KMS-11 (cell line): ENCODE results near the gene HMOX1.

Experiments
- H2AFZ ChIP-seq: fragments of 200-600 bp; sonication (generic); 2 replicates; pipeline ENCODE4 v1.6.1; 2016; ENCODE audit warnings: antibody characterized with exemption, mixed run types, low read depth
- H3K27ac ChIP-seq: fragments of 200-600 bp; sonication (generic); 2 replicates; pipeline ENCODE4 v1.6.1; 2016; ENCODE audit warnings: mild to moderate bottlenecking, mixed run types
- H3K27me3 ChIP-seq: fragments of 200-600 bp; sonication (generic); 2 replicates; pipeline ENCODE4 v1.6.1; 2017; ENCODE audit warnings: mild to moderate bottlenecking, low read depth, mixed run types, moderate library complexity; ENCODE audit not compliant: insufficient read depth
- H3K36me3 ChIP-seq: fragments of 200-600 bp; sonication (generic); 2 replicates; pipeline ENCODE4 v1.6.1; 2017; ENCODE audit warnings: mild to moderate bottlenecking, mixed run types; ENCODE audit not compliant: insufficient read depth
- H3K4me1 ChIP-seq: fragments of 200-600 bp; sonication (generic); 2 replicates; pipeline ENCODE4 v1.6.1; 2016; ENCODE audit warnings: mild to moderate bottlenecking, low read depth, mixed run types; ENCODE audit not compliant: poor library complexity, severe bottlenecking
- H3K4me2 ChIP-seq: fragments of 200-600 bp; sonication (generic); 2 replicates; pipeline ENCODE4 v1.7.0; 2016; ENCODE audit warnings: mild to moderate bottlenecking, mixed run types
- H3K4me3 ChIP-seq: fragments of 200-600 bp; sonication (generic); IDR thresholded peaks from 2 replicates; pipeline ENCODE4 v1.6.1; 2017; ENCODE audit warnings: low read depth, low read length, mixed read lengths; ENCODE audit not compliant: insufficient read depth
- H3K79me2 ChIP-seq: fragments of 200-600 bp; sonication (generic); 2 replicates; pipeline ENCODE4 v1.6.1; 2016; ENCODE audit warnings: low read depth, mixed run types; ENCODE audit not compliant: insufficient read depth
- H3K9ac ChIP-seq: fragments of 200-600 bp; sonication (generic); 2 replicates; pipeline ENCODE4 v1.6.1; 2016; ENCODE audit warnings: mild to moderate bottlenecking, mixed run types
- H4K20me1 ChIP-seq: fragments of 200-600 bp; sonication (generic); 2 replicates; pipeline ENCODE4 v1.6.1; 2016; ENCODE audit warnings: mild to moderate bottlenecking, mixed run types; ENCODE audit not compliant: insufficient read depth
- CTCF ChIP-seq: fragments of 200-600 bp; sonication (generic); conservative IDR thresholded peaks from 2 replicates; pipeline ENCODE4 v1.6.1; 2017; ENCODE audit warnings: low read depth, mild to moderate bottlenecking, antibody characterized with exemption, low read length, moderate library complexity, mixed read lengths

The HMOX1 gene

GRCh38 chr22:35346596-35347220 is 34.2 kb upstream of the HMOX1 start:
- H3K79me2 ChIP-seq = no peaks in the 10 kb centered on the region
- H3K4me2 ChIP-seq = peak overlapping the region; percentile 89; the same call in 1 of the 2 replicates
- H3K27me3 ChIP-seq = no peaks in the 10 kb centered on the region
- no peak overlapping the region for H3K4me3 ChIP-seq
- H3K36me3 ChIP-seq = no peaks in the 10 kb centered on the region
- H3K4me1 ChIP-seq = peaks cover 52% of the 10 kb centered on the region
- no peak overlapping the region for H3K9ac ChIP-seq
- H3K27ac ChIP-seq = no peak overlapping the region
- no peak for TF ChIP-seq CTCF
- H4K20me1 ChIP-seq = no peaks in the 10 kb centered on the region
- no peak overlapping the region for H2AFZ ChIP-seq

GRCh38 chr22:35347462-35347861 is 33.4 kb upstream of the HMOX1 start:
- H3K4me1 ChIP-seq = peaks cover 52% of the 10 kb centered on the region

GRCh38 chr22:35348026-35348590 is 32.8 kb upstream of the HMOX1 start:
- H3K9ac ChIP-seq = no peak overlapping the region
- H2AFZ ChIP-seq = no peak overlapping the region
- no peak overlapping the region for H3K4me3 ChIP-seq
- no peaks in the 10 kb centered on the region for H3K36me3 ChIP-seq
- H3K4me1 ChIP-seq = peaks cover 51% of the 10 kb centered on the region
- no peak overlapping the region for H3K27ac ChIP-seq
- H4K20me1 ChIP-seq = no peaks in the 10 kb centered on the region
- no peak overlapping the region for H3K4me2 ChIP-seq
- H3K79me2 ChIP-seq = no peaks in the 10 kb centered on the region
- no peaks in the 10 kb centered on the region for H3K27me3 ChIP-seq
- no peak for TF ChIP-seq CTCF

More at GRCh38 chr22:35347462-35347861, 33.4 kb upstream of the HMOX1 start:
- Histone ChIP-seq H3K9ac (no peak overlapping the region), H4K20me1 (no peaks in the 10 kb centered on the region), H3K4me3 (no peak overlapping the region), H3K4me2 (no peak overlapping the region), H2AFZ (no peak overlapping the region), H3K36me3 (no peaks in the 10 kb centered on the region), H3K27me3 (no peaks in the 10 kb centered on the region), H3K79me2 (no peaks in the 10 kb centered on the region), H3K27ac (no peak overlapping the region)
- no peak for TF ChIP-seq CTCF

GRCh38 chr22:35348703-35349102 is 32.2 kb upstream of the HMOX1 start:
- Histone ChIP-seq H3K36me3 (no peaks in the 10 kb centered on the region), H3K4me3 (no peak overlapping the region), H2AFZ (no peak overlapping the region), H3K4me1 (peaks cover 45% of the 10 kb centered on the region), H3K9ac (no peak overlapping the region), H3K27me3 (no peaks in the 10 kb centered on the region), H4K20me1 (no peaks in the 10 kb centered on the region), H3K4me2 (no peak overlapping the region), H3K27ac (no peak overlapping the region), H3K79me2 (no peaks in the 10 kb centered on the region)
- TF ChIP-seq CTCF = no peak
